Embryonic facial prominence (tissue), 1 donor: Measurements from ENCODE around the gene CLIC4.
"Not testable (repeated sequence)": the region's sequence is repeated elsewhere in the genome, so short reads cannot be mapped to it uniquely, and the experiment has no call there.

Source experiments
- DNase-seq: peaks from one replicate; pipeline ENCODE4 v3.0.0-alpha.2; 2016; ENCODE audit errors: extremely low spot score

The CLIC4 gene

GRCh38 chr1:24771574-24771973 is 26.3 kb downstream of the CLIC4 start:
- no peak for DNase-seq

DNA sequence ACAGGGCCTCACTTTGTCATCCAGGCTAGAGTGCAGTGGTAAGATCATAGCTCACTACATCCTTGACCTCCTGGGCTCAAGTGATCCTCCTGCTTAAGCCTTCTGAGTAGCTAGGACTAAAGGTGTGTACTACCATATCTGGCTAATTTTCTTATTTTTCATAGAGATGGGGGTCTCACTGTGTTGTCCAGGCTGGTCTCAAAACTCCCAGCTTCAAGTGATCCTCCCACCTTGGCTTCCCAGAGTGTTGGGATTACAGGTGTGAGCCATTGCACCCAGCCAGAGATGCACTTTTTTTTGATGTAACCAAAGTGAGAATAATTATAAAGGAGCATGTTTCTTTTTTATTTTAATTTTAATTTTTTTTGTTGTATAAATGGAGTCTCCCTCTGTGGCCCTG is 28.4 kb downstream of the CLIC4 start:
- DNase-seq: no peak

- DNase-seq: no peak
Measured at GRCh38 chr1:24775348-24775747, 30.1 kb downstream of the CLIC4 start.

DNA sequence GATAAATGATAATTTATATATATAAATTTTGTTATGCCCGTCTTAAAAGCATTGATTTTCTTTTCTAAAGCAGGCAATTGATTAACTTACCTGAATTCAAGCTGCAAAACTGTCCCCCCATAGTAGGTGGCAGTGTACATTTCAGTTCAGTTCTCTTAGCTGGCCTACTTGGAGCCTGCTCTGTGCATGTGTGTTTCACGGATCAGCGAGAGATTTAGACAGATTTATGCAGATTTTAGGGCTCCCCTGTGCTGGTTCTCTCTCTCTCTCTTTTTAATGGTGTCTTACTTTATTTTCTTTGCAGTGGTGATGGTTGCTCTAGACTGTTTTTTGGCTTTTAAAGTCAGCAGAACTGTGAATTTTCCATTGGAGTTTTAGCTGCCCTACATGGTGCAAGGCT is 30.7 kb downstream of the CLIC4 start:
- no peak for DNase-seq

GRCh38 chr1:24776821-24777220 is 31.6 kb downstream of the CLIC4 start:
- DNase-seq: no peak

DNA sequence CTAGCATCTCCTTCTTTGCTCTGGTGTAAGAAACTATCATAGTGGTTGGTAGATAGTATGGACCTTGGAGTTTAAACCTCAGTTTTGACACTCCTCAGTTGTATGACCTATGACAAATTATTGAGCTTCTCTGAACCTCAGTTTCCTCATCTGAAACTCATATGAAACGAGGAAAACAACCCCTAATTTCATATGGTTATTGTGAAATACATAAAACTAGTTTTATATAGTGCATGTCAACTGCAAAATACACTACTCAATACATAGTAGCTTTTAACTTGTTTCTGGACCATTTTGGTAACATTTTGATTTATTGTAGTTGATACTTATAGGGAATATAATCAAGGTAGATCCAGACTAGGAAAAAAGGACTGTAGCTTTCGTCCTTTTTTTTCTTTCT is 32.9 kb downstream of the CLIC4 start:
- DNase-seq: no peak

DNA sequence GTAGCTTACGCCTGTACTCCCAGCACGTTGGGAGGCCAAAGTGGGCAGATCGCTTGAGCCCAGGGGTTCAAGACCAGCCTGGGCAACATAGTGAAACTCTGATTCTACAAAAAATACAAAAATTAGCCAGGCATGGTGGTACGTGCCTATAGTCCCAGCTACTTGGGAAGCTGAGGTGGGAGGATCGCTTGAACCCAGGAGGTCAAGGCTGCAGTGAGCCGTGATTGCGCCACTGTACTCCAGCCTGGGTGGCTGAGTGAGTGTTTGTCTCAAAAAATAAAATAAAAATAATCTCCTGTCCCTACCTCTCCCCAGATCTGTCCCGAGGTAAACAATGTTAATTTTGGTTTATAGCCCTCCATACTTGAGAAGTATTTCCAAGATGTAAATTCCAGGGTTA is 34.0 kb downstream of the CLIC4 start:
- DNase-seq: not testable (repeated sequence)

DNA sequence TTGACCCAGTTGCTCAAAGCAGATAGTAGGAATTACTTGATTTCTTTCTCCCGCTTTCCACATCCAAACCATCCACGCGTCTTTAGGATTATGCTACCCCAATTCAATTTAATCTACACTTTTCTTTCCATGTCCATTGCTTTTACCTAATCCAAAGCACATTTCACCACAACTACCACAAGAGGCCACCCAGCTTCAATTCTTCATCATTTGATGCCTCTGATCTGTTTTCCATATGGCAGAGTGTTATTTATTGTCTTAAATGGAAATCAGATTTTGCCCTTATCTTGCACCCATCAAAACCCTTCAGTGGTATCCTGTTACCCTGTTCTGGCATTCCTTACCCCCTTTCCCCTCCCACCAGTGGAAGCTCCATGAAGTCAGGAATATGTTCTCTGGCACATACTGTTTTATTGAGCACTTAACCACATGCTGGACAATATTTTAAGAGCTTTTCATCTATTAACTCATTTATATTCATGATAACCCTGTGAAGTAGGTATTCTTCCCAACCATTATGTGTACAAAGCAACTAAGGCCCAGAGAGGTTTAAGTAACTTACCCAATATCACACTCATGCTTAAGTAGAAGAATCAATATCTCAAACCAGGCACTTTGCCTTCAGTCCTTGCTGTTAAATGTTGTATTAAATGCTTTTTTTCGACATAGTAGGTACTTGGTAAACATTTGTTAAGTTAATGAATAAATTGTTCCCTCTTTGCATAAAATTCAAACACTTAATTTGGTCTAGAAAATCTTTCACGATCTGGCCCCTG is 34.6 kb downstream of the CLIC4 start:
- DNase-seq: no peak

- DNase-seq: not testable (repeated sequence)
Measured at GRCh38 chr1:24780626-24781025, 35.4 kb downstream of the CLIC4 start.

DNA sequence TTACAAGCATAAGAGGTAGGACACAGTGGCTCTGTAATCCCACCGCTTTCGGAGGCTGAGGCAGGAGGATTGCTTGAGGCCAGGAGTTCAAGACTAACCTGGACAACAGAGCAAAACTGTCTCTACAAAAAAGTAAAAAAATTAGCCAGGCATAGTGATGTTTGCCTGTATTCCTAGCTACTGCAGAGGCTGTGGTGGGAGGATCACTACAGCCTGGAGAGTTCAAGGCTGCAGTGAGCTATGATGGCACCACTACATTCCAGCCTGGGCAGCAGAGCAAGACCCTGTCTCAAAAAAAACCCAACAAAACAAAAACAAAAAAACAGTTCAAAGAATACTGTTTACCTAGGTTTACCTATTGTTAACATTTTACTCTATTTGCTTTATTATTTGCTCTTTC is 37.4 kb downstream of the CLIC4 start:
- no peak for DNase-seq

DNA sequence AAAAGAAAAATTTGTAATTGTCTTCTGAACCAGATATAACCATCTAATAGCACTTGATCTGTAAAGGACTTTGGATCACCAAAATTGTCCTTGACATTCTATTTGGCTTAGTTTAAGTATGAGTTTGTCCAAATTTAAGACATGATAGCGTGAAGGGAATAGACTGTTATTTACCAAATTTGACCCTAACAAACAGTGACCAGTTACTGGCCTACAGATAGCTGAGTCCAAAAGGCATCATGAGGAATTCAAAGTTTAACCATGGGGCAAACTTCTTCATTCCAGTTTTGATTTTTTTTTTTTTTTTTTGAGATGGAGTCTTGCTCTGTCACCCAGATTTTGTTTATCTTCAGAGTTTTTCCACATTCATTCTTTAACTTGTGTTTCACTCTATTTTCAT is 38.5 kb downstream of the CLIC4 start:
- no peak for DNase-seq

DNA sequence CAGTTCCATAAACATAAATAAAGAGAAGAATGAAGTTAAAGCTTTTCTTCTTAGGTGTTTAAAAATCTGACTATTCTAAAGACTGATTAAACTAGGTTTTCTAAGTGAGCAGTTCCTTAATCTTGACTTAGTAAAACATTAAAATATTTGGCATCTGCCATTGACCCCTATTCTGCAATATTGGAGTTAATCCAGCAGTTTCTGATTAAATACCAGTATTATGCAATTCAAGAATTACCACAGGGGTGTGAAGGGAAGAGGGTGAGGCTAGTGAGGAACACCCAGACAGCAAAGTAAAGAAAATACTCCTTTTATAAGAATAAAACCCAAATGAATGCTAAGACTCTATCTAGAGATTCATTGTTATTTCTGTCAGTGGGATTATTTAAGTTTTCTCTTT is 40.9 kb downstream of the CLIC4 start:
- no peak for DNase-seq

DNA sequence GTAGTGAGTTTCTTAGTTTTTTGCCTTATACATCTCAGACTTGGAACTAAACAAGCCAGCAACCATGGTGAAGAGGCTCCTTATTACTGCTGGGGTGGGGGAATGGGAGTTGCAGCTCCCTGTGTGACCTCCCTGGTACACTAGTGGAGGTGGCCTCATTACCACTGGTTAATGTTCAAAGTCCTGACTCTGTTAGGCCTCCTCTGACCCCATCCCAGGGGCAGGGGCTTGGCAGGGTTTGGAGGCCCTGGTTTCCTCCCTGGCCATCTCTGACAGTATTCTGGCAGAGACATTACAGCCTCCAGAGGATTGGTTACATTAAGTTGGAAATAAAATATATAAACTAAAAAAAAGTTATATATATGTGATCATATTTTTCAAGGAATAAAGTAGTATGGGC is 45.2 kb downstream of the CLIC4 start:
- DNase-seq: no peak

DNA sequence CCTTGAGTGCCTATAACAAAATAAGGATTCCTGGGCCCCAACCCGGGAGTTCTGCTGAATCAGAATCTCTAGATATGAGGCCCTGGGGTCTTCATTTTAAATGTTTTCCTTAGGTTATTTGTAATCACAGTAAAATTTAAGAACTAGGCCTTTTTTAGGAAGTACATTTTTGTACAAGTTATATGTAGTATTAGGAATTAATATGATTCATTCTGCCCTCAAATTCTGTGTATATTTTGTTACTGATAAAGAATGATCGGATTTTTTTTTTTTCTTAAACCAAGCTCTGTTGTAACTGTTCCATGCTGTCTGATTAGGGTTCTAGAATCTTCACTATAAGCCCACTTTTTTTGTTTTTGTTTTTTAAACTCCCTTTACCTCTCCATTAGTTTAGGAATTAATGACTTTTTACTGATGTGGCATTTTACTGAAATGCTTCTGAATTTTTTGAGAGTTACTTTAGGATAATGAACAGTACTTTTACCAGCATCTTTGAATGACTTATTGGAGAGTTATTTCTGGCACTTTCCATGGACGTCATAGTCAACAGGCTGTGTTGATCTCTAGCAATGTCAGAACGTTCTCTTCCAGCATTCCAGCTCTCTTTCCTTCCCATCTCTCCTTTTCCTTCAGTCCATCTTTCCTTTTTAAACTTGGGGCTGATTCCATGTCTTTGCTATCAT is 48.3 kb downstream of the CLIC4 start:
- no peak for DNase-seq

- DNase-seq: not testable (repeated sequence)
Measured at GRCh38 chr1:24794130-24794502, 48.9 kb downstream of the CLIC4 start.

DNA sequence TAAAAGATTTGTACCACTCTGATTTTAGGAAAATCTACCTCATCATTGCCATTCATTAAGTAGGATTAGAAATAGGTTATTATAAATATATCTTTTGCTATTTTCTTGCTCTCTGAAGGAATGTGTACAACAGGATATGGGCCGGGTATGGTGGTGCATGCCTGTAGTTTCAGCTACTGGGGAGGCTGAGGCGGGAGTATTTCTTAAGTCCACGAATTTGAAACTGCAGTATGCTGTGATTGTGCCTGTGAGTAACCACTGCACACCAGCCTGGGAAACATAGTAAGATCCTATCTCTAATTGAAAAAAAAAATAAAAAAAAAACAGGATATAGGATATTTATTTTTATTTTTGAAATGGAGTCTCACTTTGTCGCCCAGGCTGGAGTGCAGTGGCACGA is 50.0 kb downstream of the CLIC4 start:
- no peak for DNase-seq

- DNase-seq: no peak
Measured at GRCh38 chr1:24796524-24796923, 51.3 kb downstream of the CLIC4 start.

DNA sequence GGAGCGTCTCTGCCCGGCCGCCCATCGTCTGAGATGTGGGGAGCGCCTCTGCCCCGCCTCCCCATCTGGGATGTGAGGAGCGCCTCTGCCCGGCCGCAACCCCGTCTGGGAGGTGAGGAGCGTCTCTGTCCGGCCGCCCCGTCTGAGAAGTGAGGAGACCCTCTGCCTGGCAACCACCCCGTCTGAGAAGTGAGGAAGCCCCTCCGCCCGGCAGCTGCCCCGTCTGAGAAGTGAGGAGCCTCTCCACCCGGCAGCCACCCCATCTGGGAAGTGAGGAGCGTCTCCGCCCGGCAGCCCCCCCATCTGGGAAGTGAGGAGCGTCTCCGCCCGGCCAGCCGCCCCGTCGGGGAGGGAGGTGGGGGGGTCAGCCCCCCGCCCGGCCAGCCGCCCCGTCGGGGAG is 54.0 kb downstream of the CLIC4 start:
- DNase-seq: not testable (repeated sequence)

DNA sequence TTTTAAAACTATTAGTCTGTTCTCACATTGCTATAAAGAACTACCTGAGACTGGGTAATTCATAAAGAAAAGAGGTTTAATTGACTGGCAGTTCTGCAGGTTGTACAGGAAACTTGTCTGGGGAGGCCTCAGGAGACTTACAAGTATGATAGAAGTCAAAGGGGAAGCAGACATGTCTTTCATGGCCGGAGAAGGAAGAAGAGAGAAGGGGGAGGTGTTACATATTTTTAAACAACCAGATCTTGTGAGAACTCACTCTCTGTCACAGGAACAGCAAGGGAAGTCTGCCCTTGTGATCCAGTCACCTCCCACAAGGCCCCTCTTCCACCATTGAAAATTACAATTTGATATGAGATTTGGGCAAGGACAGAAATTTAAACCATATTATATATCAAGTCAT is 55.9 kb downstream of the CLIC4 start:
- DNase-seq: no peak

DNA sequence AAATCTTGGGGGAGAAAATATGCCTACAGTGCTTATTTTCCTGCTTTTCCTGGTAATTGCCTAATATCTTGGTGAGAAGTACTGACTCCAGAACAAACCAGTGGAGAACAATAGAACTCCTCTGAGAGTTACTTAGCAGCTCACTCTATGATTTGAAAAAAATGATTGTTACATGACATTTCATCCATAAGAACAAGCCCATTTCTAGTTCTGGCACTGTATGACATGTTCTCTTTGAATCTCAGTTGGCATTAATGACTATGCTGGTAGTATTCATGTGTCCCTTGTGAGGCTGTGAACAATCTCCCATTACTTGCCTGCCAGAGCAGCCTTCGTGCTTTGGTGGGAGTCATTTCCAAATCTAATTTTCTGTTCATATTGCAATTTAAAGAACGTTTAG is 58.0 kb downstream of the CLIC4 start:
- DNase-seq: no peak

- no peak for DNase-seq
Measured at GRCh38 chr1:24803987-24804530, 58.8 kb downstream of the CLIC4 start.

DNA sequence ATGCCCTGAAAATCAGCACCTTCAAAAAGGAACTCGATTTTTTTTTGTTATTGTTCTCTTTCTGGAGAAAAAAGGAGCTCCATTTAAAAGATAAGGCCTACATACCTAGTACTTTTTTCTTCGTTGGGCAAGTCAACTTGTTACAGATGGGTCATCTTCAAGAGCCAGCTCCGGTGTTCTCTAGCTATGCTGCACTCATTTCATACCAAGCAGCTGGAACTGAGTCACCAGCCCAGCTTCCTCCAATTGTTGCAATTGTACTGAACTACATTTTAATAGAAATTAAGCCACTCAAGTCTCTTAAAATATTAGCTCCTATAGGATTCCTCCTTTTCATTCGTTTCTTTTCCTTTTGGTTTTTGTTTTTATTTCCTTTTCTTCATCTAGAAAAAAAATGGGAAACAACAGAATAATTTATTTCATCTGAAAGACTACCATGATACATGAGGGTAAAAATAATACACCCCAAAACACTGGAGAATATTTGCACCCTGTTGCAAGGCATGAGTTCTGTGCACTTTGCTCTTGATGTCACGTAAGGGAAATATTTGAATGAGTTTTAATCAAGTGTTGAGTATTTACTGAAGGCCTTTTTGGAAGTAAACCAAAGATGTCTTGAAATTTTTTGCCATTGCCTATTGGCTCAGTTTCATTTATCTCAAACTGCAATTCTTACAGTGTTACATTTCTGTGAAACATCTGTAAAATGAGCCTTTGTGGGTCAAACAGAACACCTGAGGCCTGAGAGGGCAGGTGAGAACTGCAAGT is 60.5 kb downstream of the CLIC4 start:
- DNase-seq: no peak

GRCh38 chr1:24806588-24806987 is 61.3 kb downstream of the CLIC4 start:
- no peak for DNase-seq
